ENCODE measurements around the gene SLC24A2.

The SLC24A2 gene

DNA sequence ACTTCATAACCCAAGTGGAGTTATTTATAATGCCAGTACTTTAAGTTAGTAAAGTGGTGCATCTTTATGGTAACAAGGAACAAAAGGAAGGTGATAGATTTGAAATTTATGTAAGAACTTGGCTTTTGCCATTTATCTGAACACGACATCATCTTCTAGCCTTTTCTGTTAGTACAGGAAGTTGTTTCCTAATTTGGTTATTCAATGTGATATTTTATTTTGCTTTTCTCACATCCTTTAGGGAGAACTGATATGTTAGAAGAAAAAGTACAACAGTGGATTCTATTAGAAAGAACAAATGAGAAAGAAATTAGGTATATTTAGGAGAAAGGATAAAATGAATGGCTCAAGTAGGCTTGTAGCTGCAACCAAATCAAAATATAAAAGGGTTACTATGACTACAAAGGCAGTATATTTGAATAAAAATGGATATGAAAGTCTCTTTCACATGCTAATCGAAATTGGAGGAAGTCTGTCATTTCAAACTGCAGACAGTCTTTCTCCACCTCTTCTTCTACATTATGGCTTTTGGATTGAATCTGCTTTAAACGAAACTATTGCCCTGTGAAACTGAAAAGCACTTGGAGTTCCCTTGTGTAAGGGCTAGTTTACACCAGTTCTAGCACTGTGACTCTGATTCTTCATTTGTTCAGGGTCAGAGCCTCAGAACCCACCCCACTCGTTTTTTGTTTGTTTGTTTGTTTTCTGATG lies 18.5 kb upstream of the SLC24A2 start:
- TF ChIP-seq, protein P1, sequence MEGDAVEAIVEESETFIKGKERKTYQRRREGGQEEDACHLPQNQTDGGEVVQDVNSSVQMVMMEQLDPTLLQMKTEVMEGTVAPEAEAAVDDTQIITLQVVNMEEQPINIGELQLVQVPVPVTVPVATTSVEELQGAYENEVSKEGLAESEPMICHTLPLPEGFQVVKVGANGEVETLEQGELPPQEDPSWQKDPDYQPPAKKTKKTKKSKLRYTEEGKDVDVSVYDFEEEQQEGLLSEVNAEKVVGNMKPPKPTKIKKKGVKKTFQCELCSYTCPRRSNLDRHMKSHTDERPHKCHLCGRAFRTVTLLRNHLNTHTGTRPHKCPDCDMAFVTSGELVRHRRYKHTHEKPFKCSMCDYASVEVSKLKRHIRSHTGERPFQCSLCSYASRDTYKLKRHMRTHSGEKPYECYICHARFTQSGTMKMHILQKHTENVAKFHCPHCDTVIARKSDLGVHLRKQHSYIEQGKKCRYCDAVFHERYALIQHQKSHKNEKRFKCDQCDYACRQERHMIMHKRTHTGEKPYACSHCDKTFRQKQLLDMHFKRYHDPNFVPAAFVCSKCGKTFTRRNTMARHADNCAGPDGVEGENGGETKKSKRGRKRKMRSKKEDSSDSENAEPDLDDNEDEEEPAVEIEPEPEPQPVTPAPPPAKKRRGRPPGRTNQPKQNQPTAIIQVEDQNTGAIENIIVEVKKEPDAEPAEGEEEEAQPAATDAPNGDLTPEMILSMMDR (IDR thresholded peaks at IDR 0.05; ENCODE audit: extremely low read depth, insufficient read depth, missing control alignments), result no peak
- in situ Hi-C loops (cut with MboI; ENCODE audit: low pct_unique_long_range_greater_than_20kb, low sequenced_read_pairs, unreplicated experiment), result no loop called here
- DNase-seq (ENCODE audit: low spot score), result no peak

DNA sequence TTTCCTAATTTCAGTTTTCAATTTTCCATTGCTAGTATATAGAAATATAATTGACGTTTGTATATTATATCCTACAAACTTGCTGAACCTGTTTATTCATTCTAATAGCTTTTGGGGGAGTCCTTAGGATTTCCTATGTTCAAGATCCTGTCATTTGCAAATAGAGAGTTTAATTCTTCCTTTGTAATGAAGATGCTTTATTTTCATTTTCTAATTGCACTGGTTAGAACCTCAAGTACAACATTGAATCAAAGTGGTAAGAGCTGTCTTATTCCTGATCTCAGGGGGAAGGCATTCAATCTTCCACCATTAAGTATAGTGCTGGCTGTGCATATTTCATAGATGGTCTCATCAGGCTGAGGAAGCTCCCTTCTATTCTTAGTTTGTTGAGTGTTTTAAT lies 15.6 kb upstream of the SLC24A2 start:
- TF ChIP-seq, protein P1 (IDR thresholded peaks at IDR 0.05; ENCODE audit: extremely low read depth, insufficient read depth, missing control alignments), result no peak
- DNase-seq (ENCODE audit: low spot score), result no peak
- in situ Hi-C loops (cut with MboI; ENCODE audit: low pct_unique_long_range_greater_than_20kb, low sequenced_read_pairs, unreplicated experiment), result no loop called here

DNA sequence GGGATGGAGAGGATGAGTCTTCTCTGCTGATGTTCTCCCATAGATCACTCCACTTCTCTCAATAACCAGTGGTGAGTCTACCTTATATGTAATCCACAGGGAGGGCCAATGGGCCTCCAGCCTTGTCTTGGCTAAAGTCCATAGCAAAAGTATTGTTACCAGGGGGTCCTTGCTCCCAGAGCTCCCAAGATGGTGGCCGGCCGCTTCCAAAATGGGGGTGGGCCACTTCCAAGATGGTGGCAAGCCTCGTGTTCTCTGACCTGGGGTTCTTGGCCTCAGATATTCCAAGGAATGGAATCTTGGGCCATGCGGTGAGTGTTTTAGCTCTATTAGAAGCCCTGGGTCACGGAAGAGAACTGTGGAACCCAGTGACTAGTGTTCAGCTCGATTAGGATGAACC lies 12.0 kb upstream of the SLC24A2 start:
- in situ Hi-C loops (cut with MboI; ENCODE audit: low pct_unique_long_range_greater_than_20kb, low sequenced_read_pairs, unreplicated experiment), result no loop called here
- TF ChIP-seq, protein P1 (IDR thresholded peaks at IDR 0.05; ENCODE audit: extremely low read depth, insufficient read depth, missing control alignments), result no peak
- no peak for DNase-seq (ENCODE audit: low spot score)

DNA sequence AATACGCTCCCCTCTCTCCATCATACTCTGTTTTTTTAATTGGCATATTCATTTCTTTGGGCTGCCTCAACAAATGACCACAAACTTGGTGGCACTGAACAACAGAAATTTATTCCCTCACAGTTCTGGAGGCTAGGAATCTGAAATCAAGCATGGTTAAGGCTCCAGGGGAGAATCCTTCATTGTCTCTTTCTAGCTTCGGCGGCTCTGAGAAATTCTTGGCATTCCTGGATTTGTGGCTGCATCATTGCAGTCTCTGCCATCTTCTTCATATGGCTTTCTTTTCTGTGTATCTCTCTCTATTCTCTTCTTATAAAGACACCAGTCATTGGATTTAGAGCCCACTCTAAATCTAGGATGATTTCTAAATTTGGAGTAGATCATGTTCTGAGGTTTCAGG lies 10.9 kb upstream of the SLC24A2 start:
- TF ChIP-seq, protein P1 (IDR thresholded peaks at IDR 0.05; ENCODE audit: extremely low read depth, insufficient read depth, missing control alignments), result no peak
- in situ Hi-C loops (cut with MboI; ENCODE audit: low pct_unique_long_range_greater_than_20kb, low sequenced_read_pairs, unreplicated experiment), result no loop called here
- no peak for DNase-seq (ENCODE audit: low spot score)

DNA sequence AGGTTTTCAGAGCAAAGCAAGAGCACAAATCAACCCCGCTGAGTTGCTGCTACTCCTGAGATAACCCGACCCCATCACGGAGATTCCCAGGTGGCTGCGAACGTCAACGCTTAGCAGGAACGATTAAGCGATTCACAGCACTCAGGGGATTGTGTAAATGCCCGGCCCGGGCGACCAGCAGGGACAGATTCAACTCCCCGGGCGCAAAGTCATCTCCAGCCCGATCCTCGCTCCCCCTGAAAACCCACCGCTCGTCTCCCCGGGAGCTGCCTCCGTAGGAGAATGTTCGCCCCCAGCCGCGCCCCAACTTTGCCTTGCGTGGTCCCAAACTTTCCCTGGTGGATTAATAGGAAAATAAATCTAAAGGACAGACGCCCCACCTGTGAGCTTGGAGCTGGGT lies 685 bp downstream of the SLC24A2 start:
- no peak for DNase-seq (ENCODE audit: low spot score)
- in situ Hi-C loops (cut with MboI; ENCODE audit: low pct_unique_long_range_greater_than_20kb, low sequenced_read_pairs, unreplicated experiment), result no loop called here
- TF ChIP-seq, protein P1 (IDR thresholded peaks at IDR 0.05; ENCODE audit: extremely low read depth, insufficient read depth, missing control alignments), result no peak

DNA sequence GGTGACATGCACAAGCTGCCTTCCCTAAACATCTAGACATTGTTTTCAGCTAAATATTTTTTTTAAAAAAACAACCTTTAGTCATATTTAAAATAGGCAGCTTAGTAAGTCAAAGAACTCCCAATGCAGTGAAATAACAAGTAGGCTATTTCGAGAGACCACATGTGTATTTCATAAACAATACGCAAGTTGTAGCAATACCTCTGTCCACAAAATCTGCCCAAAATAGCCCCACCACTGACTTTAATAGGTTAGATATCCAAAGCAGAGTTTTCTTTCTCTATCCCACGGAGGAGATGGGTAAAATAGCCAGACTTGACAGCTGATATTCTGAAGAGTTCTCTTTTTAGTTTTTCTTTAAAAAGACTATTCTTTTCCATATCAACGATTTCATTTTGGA lies 1.2 kb downstream of the SLC24A2 start:
- DNase-seq (ENCODE audit: low spot score), result no peak
- in situ Hi-C loops (cut with MboI; ENCODE audit: low pct_unique_long_range_greater_than_20kb, low sequenced_read_pairs, unreplicated experiment), result no loop called here
- TF ChIP-seq, protein P1 (IDR thresholded peaks at IDR 0.05; ENCODE audit: extremely low read depth, insufficient read depth, missing control alignments), result no peak

Data from GM13977 (cell line).